Sciatic nerve (tissue), 2 donors: ENCODE data around the gene PRKAR1B. TPM values are rescaled to one million over a fixed set of nuclear protein-coding genes. Genes with fewer than 3 reads are reported as not detected.
"Not testable (repeated sequence)": the region's sequence is repeated elsewhere in the genome, so short reads cannot be mapped to it uniquely, and the experiment has no call there.

Experiments
- ATAC-seq: fragments of 200-7000 bp; cut with Tn5 transposase; one replicate; pipeline ENCODE4 v1.9.1; 2020; ENCODE audit warnings: mild to moderate bottlenecking, moderate library complexity
- DNase-seq: peaks from one replicate; pipeline ENCODE4 v3.0.0-alpha.2; 2020; ENCODE audit warnings: low spot score
- intact Hi-C: fragments of 100-400 bp; cut with DNase I; formaldehyde crosslinking; loops from one replicate; pipeline ENCODE4 v1.14.2; 2022
- total RNA-seq: library from RNA; stranded (reverse); fragmentation: NEBNext Ultra II Directional; extraction: Animal tissue kit (Norgen Biotek cat#: 25700); gene quantifications from one replicate; pipeline ENCODE4 v1.2.1, GENCODE V29; 2021
- donor health status: DM: no; HTN: no; CAD: no.
- donor health status: DM: no; HTN: no; CAD: no.

Gene PRKAR1B
- total RNA-seq, 1 donor from 2014 or later: 11.1 TPM

GRCh38 chr7:664997-665735 lies 61.9 kb downstream of the PRKAR1B start:
- ATAC-seq (peak; percentile 58), DNase-seq (peak; percentile 61)
- intact Hi-C loops: no loop called here

- DNase-seq: no peak
- intact Hi-C loops: no loop called here
- ATAC-seq: no peak
Observed at GRCh38 chr7:664402-664775, 62.7 kb downstream of the PRKAR1B start.

- DNase-seq: peak; percentile 41
- intact Hi-C loops: no loop called here
- no peak for ATAC-seq
Observed at GRCh38 chr7:662576-662975, 64.5 kb downstream of the PRKAR1B start.

GRCh38 chr7:659996-660395 lies 67.1 kb downstream of the PRKAR1B start:
- ATAC-seq: no peak
- intact Hi-C loops: no loop called here
- no peak for DNase-seq

- no peak for ATAC-seq
- DNase-seq: no peak
- intact Hi-C loops: no loop called here
Observed at GRCh38 chr7:659306-659847, 67.7 kb downstream of the PRKAR1B start.

GRCh38 chr7:657565-658119 lies 69.4 kb downstream of the PRKAR1B start:
- intact Hi-C loops: no loop called here
- DNase-seq (no peak), ATAC-seq (no peak)

GRCh38 chr7:657010-657409 lies 70.1 kb downstream of the PRKAR1B start:
- DNase-seq, intact Hi-C loops, ATAC-seq: not testable (repeated sequence)

GRCh38 chr7:655758-656157 lies 71.3 kb downstream of the PRKAR1B start:
- DNase-seq: no peak
- intact Hi-C loops: no loop called here
- ATAC-seq: no peak

- intact Hi-C loops: no loop called here
- ATAC-seq (no peak), DNase-seq (no peak)
Observed at GRCh38 chr7:653829-654764, 73.0 kb downstream of the PRKAR1B start.

GRCh38 chr7:652881-653280 lies 74.2 kb downstream of the PRKAR1B start:
- DNase-seq: no peak
- no peak for ATAC-seq
- intact Hi-C loops: no loop called here

- DNase-seq, intact Hi-C loops, ATAC-seq: not testable (repeated sequence)
Observed at GRCh38 chr7:652167-652566, 74.9 kb downstream of the PRKAR1B start.

GRCh38 chr7:651032-651728 lies 75.9 kb downstream of the PRKAR1B start:
- ATAC-seq (no peak), DNase-seq (no peak)
- intact Hi-C loops: no loop called here

- intact Hi-C loops: no loop called here
- DNase-seq (no peak), ATAC-seq (no peak)
Observed at GRCh38 chr7:650339-651031, 76.6 kb downstream of the PRKAR1B start.

- DNase-seq (no peak), ATAC-seq (no peak)
- intact Hi-C loops: no loop called here
Observed at GRCh38 chr7:646951-647350, 80.1 kb downstream of the PRKAR1B start.

- ATAC-seq: no peak
- no peak for DNase-seq
- intact Hi-C loops: no loop called here
Observed at GRCh38 chr7:646487-646886, 80.6 kb downstream of the PRKAR1B start.

- no peak for ATAC-seq
- DNase-seq: no peak
- intact Hi-C loops: no loop called here
Observed at GRCh38 chr7:645606-646005, 81.5 kb downstream of the PRKAR1B start.

GRCh38 chr7:644381-645305 lies 82.4 kb downstream of the PRKAR1B start:
- ATAC-seq: no peak
- intact Hi-C loops: no loop called here
- DNase-seq: no peak
